PC-9 (cell line): ENCODE measurements around the gene RAB31.

ENCODE experiments used
- CTCF ChIP-seq: fragments of 200-600 bp; sonication (generic); conservative IDR thresholded peaks from 2 replicates; pipeline ENCODE4 v1.6.1; 2017; ENCODE audit warnings: mixed run types, antibody characterized with exemption, mild to moderate bottlenecking, moderate library complexity
- EZH2 ChIP-seq: fragments of 200-600 bp; sonication (generic); IDR thresholded peaks from 2 replicates; pipeline ENCODE4 v1.8.0; 2017; ENCODE audit warnings: antibody characterized with exemption, low read depth

GRCh38 chr18:9851511-9851910 lies 143.4 kb downstream of the RAB31 start:
- TF ChIP-seq CTCF, result no peak
- no peak for TF ChIP-seq EZH2
